GM12891 (cell line): ENCODE measurements around the gene DENND2D.
"Not testable (repeated sequence)": the region's sequence is repeated elsewhere in the genome, so short reads cannot be mapped to it uniquely, and the experiment has no call there.

Experiments
- DNase-seq: peaks from one replicate; pipeline ENCODE4 v3.0.0; 2011; ENCODE audit warnings: low spot score; ENCODE audit not compliant: insufficient read length
- FAIRE-seq: peaks from 2 replicates; lab custom pipeline; 2011; peaks lifted over from hg19 to GRCh38; lab: Jason Lieb, UNC
- PAX5 ChIP-seq: IDR thresholded peaks from 2 replicates; pipeline ENCODE4 v1.6.1; 2011; ENCODE audit warnings: low read length, moderate library complexity, mild to moderate bottlenecking; ENCODE audit not compliant: insufficient read depth, severe bottlenecking
- POLR2A ChIP-seq: IDR thresholded peaks from 2 replicates; pipeline ENCODE4 v1.6.1; 2011; ENCODE audit warnings: low read depth, low read length, control low read depth
- POLR2AphosphoS5 ChIP-seq: IDR thresholded peaks from 2 replicates; pipeline ENCODE4 v1.6.1; 2011; ENCODE audit warnings: low read depth, low read length, control low read depth
- POU2F2 ChIP-seq: IDR thresholded peaks from 2 replicates; pipeline ENCODE4 v1.6.1; 2011; ENCODE audit warnings: low read depth, mild to moderate bottlenecking, control low read depth, low read length, moderate library complexity
- SPI1 ChIP-seq: IDR thresholded peaks from 2 replicates; pipeline ENCODE4 v1.6.1; 2011; ENCODE audit warnings: low read depth, low read length, control low read depth
- TAF1 ChIP-seq: IDR thresholded peaks from 2 replicates; pipeline ENCODE4 v1.6.1; 2011; ENCODE audit warnings: low read depth, low read length, control low read depth

The DENND2D gene

GRCh38 chr1:111221633-111222291 is 21.3 kb upstream of the DENND2D start:
- TF ChIP-seq SPI1: peak; percentile 86
- TF ChIP-seq PAX5: no peak
- TF ChIP-seq POU2F2: peak; percentile 92
- 0 out of 2 replicates have a peak, but pooled peaks have one; percentile 39 for TF ChIP-seq POLR2AphosphoS5
- TF ChIP-seq TAF1: no peak; the same call in 1 of the 2 replicates
- 0 out of 2 replicates have a peak, but pooled peaks have one; percentile 11 for TF ChIP-seq POLR2A
- peak; percentile 91 for FAIRE-seq
- DNase-seq: no peak

DNA sequence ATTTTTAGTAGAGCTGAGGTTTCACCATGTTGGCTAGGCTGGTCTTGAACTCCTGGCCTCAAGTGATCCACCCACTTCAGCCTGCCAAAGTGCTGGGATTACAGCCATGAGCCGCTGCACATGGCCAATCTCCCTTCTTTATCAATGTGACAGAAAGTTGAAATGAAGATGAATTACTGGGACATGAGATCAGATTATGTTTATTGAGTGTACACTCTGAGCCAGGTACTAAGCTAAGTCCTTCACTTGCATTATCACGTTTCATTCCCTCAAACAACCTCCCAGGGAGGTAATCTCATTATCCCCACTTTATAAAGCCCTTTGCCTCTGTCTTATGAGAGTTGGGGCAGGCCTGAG is 20.8 kb upstream of the DENND2D start:
- FAIRE-seq (no peak), DNase-seq (no peak)
- TF ChIP-seq POLR2A (0 out of 2 replicates have a peak, but pooled peaks have one; percentile 32), POU2F2 (no peak), TAF1 (no peak)

DNA sequence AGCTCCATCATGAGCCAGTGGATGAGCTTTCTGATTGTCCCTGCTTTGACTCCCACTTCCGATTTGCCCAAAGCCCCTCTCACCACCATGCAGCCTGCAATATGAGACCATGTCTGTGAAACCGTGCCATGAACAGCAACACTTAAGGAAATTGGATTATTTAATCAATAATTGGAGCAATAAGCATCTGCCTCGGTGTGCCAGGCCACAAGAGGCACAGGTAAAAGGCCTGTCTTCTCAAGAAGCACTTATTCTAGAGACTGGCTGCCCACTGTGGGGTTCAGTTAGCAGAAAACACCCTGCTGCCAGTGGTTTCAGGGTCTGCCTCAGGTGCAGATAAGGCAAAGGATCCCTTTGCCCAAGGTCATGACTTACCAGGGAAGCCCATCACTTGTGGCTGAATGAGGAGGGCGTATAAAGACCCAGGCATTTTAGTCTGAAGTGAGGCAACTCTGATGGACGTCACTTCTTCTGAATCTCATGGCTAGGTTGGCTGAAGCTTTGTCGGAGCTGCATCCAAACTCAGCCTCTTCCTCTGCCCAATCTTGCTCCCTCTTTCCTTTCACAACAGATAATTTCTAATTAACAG is 19.9 kb upstream of the DENND2D start:
- no peak for FAIRE-seq
- DNase-seq: no peak
- TF ChIP-seq POU2F2 (no peak), POLR2AphosphoS5 (0 out of 2 replicates have a peak, but pooled peaks have one; percentile 11), TAF1 (no peak), SPI1 (no peak), POLR2A (peak; percentile 8; the same call in 1 of the 2 replicates), PAX5 (no peak)

- no peak for DNase-seq
- TF ChIP-seq SPI1 (peak; percentile 96), PAX5 (no peak), TAF1 (peak; percentile 76), POLR2AphosphoS5 (peak; percentile 60; the same call in 1 of the 2 replicates), POLR2A (peak; percentile 61; the same call in 1 of the 2 replicates), POU2F2 (peak; percentile 93; the same call in 1 of the 2 replicates)
- FAIRE-seq: peak; percentile 98
Measured at GRCh38 chr1:111219557-111220286, 19.3 kb upstream of the DENND2D start.

DNA sequence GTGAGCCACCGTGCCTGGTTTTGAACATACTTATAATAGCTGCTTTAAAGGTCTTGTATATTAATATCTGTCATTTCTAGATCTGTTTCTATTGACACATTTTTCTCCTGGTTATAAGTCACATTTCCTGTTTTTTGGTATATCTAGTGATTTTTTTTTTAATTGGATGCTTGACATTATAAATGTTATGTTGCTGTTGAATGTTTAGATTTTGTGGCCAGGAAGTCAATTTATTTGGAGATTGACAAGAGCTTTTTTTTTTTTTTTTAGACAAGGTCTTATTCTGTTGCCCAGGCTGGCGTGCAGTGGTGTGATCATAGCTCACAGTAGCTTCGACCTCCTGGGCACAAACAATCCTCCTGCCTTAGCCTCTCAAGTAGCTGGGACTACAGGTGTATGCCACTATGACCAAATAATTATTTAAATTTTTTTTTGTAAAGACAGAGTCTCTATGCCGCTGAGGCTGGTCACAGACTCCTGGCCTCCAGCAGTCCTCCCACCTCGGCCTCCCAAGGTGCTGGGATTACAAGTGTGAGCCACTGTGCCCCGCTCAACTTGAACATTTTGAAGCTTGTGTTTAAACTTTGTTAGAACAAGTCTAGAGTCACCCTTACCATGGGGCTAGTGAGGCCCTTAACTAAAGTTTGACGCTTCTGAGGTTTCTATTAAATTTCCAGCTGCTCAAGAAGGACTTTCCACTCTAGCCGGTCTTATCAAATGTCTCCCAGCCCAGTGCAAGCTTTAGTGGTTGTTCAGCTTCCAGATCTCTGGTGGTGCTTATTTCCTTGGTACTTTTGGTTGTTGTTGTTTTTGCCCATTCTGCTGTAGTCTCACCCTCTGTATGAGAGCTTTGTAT is 18.5 kb upstream of the DENND2D start:
- no peak for DNase-seq
- no peak for TF ChIP-seq TAF1
- TF ChIP-seq POLR2AphosphoS5: no peak
- TF ChIP-seq SPI1: no peak
- TF ChIP-seq PAX5: no peak
- no peak for TF ChIP-seq POU2F2
- TF ChIP-seq POLR2A: no peak; the same call in 1 of the 2 replicates
- FAIRE-seq: peak; percentile 20

- DNase-seq (no peak), FAIRE-seq (peak; percentile 31)
- TF ChIP-seq SPI1 (no peak), TAF1 (peak; percentile 18; the same call in 1 of the 2 replicates)
Measured at GRCh38 chr1:111217183-111217910, 16.9 kb upstream of the DENND2D start.

DNA sequence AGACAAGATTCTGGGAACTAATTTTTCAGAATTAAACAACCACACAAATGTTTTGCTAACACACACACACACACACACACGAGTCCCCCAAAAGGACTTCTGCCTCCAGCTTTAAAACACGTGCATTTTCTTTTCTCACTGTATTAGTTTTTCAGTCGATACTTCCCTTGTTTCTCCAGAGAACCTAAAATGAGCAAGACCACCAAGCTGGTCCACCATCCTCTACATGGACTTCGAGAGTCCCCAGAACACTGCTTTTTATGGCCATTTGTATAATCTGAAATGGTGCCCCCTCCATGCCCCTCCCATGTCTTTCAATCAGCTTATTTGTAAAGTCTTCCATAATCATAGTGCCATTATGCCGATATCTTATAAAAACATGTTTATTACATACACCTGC is 16.3 kb upstream of the DENND2D start:
- no peak for TF ChIP-seq POLR2AphosphoS5
- TF ChIP-seq POLR2A: no peak
- TF ChIP-seq TAF1: no peak
- TF ChIP-seq SPI1: no peak
- TF ChIP-seq PAX5: no peak
- no peak for DNase-seq
- FAIRE-seq: no peak

DNA sequence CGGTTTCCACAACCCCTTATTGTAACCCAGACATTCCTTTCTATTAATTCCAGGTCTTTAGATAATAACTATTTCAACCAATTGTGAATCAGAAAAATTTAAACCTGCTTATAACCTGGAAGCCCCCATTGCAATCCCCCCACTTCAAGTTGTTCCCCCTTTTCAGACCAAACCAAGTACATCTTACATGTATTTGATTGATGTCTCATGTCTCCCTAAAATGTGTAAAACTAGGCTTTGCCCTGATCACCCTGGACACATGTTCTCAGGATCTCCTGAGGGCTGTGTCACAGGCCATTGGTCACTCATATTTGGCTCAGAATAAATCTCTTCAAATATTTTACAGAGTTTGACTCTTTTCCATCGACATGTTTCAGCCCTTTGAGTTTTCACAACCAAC is 14.8 kb upstream of the DENND2D start:
- TF ChIP-seq POLR2AphosphoS5: peak; percentile 20; the same call in 1 of the 2 replicates
- FAIRE-seq: not testable (repeated sequence)

More for the DNA sequence above, 14.8 kb upstream of the DENND2D start:
- DNase-seq: not testable (repeated sequence)
